ENCODE results near the gene SPTLC2.

DNA sequence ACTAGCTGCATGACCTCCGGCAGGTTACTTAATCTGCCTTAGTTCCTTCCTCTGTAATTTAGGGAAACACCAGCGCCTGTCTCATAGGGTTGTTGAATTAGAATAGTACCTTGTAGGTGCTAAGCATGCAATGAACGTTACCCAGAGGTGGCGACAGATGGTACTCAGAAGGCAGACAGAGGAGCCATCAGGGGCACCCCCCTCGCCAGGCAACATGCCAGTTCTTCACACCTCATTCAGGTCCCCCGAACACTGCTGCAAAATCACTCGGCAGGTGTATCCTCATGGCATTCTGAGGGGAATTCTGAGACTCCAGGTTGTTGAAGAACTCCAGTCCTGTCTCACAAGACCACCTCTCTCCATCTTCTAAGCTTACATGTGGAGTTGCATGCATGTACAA is 127.9 kb downstream of the SPTLC2 start:
- TF ChIP-seq POLR2A (IDR thresholded peaks at IDR 0.05), result no peak
- TF ChIP-seq, protein P1, sequence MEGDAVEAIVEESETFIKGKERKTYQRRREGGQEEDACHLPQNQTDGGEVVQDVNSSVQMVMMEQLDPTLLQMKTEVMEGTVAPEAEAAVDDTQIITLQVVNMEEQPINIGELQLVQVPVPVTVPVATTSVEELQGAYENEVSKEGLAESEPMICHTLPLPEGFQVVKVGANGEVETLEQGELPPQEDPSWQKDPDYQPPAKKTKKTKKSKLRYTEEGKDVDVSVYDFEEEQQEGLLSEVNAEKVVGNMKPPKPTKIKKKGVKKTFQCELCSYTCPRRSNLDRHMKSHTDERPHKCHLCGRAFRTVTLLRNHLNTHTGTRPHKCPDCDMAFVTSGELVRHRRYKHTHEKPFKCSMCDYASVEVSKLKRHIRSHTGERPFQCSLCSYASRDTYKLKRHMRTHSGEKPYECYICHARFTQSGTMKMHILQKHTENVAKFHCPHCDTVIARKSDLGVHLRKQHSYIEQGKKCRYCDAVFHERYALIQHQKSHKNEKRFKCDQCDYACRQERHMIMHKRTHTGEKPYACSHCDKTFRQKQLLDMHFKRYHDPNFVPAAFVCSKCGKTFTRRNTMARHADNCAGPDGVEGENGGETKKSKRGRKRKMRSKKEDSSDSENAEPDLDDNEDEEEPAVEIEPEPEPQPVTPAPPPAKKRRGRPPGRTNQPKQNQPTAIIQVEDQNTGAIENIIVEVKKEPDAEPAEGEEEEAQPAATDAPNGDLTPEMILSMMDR (IDR thresholded peaks at IDR 0.05), result no peak

Data from body of pancreas (tissue), 4 donors.